Mammary epithelial cell (primary cell): Measurements from ENCODE around the gene ITGB3.

Experiments
- CTCF ChIP-seq, 2 donors: IDR thresholded peaks in 1 of 2; conservative IDR thresholded peaks in 1 of 2; 2 replicates each; pipeline ENCODE4 v1.5.1; 2011 to 2012; ENCODE audit warnings: inconsistent platforms in 2 of 2, low read length in 2 of 2, mild to moderate bottlenecking in 2 of 2, control low read depth in 1 of 2, low read depth in 1 of 2; ENCODE audit not compliant: insufficient read depth in 1 of 2; ENCODE audit errors: extremely low read depth in 1 of 2
- EZH2 ChIP-seq: IDR thresholded peaks from 2 replicates; pipeline ENCODE4 v1.6.1; 2012; ENCODE audit warnings: low read length, inconsistent platforms, borderline replicate concordance

DNA sequence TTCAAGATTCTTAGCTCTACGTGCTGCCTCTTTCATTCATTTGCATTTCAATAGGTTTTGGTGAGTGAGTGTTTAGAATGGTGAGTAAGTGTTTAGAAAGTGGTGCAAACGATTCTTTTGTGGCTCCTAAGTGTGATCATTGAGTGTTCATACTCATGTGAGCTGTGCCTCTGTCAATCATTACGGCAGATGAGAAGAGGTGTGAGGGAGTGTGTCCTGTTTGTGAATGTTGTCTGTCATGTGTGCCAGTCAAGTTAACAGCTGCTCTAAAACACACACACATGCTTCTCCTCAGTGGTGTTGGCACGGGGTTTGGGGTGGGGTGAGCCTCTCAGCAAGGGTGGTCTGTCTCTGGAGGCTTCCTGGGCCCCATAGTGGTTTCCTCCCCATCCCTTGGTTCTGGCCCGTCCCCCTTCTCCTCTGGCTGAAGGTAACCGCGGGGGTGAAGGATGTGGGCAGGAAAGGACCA, 33.1 kb upstream of the ITGB3 start:
- TF ChIP-seq CTCF (conservative IDR thresholded peaks at IDR 0.05 in 1 of 2, IDR thresholded peaks at IDR 0.05 in 1 of 2; ENCODE audit: extremely low read depth in 1 of 2, insufficient read depth in 1 of 2, low read depth in 1 of 2, low read length in 2 of 2): no peak
- TF ChIP-seq EZH2: no peak
